ENCODE results near the gene GORASP2.
A peak's percentile ranks its signal among the peaks of the same experiment; 100 is the strongest.
"Not testable (repeated sequence)": the region's sequence is repeated elsewhere in the genome, so short reads cannot be mapped to it uniquely, and the experiment has no call there.

Gene GORASP2

GRCh38 chr2:170928824-170929685 lies at the start of gene GORASP2:
Gene GORASP2 (plus strand): TSS chr2:170929253. CDS start chr2:170929341, 88 bp downstream.
- peak; percentile 87 to 93 for DNase-seq (ENCODE audit: low read depth in 2 of 2, low spot score in 1 of 2)

GRCh38 chr2:170881840-170882239 lies 47.2 kb upstream of the GORASP2 start:
- DNase-seq (ENCODE audit: low read depth in 2 of 2, low spot score in 1 of 2) = no peak

DNA sequence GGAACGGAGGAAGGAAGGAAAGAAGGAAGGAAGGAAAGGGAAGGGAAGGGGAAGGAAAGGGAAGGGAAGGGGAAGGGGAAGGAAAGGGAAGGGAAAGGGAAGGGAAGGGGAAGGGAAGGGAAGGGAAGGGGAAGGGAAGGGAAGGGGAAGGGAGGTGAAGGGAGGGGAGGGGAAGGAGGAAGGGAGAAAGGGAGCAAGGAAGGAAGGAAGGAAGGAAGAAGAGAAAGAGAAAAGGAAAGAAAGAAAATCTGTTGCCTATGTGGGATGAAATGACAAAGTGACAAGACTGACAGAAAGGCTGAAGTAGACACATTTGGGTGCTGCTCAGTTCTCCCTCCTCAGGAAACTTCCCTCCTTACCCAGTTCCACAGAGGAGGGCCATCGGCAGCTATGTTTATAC lies 46.3 kb upstream of the GORASP2 start:
- no peak for DNase-seq (ENCODE audit: low read depth in 2 of 2, low spot score in 1 of 2)

DNA sequence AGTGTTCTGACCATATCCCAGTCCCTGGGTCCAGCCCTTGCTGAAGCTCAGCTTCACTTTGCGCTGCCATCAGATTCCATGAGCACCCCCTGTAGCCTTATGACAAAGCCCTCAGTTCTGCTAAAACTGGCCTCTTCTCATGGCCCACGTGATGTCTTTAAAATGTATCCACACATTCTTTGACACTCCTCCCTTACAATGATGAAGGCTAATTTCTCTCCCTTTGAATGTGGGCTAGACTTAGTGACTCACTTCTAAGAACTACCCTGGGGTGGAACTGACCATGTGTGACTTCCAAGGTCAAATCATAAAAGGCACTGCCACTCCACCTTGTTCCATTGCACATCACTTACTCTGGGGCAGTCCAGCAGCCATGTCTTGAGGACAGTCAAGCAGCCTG lies 45.4 kb upstream of the GORASP2 start:
- DNase-seq (ENCODE audit: low read depth in 2 of 2, low spot score in 1 of 2) = no peak

GRCh38 chr2:170885130-170885791 lies 43.8 kb upstream of the GORASP2 start:
- DNase-seq (ENCODE audit: low read depth in 2 of 2, low spot score in 1 of 2) = no peak

- DNase-seq (ENCODE audit: low read depth in 2 of 2, low spot score in 1 of 2) = no peak
Observed at GRCh38 chr2:170886386-170886785, 42.7 kb upstream of the GORASP2 start.

DNA sequence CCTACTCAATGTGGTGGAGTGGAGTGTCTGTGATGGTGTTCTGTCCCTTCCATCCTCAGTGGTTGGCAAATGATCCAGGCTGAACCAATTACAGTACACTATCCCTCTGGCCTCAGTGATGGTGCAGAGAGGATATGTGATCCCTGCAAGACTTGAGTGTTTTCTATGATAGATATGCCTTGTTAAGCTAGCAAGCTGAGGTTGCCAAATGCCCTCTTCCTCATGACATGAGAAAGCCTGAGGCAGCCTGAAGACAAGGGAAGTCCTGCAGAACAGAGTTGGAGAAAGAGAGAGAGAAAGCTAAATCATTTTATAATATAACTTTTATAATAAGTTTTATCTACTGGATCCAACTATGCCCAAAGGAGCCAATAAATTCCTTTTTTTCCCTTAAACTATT lies 41.6 kb upstream of the GORASP2 start:
- DNase-seq (ENCODE audit: low read depth in 2 of 2, low spot score in 1 of 2) = no peak

- no peak for DNase-seq (ENCODE audit: low read depth in 2 of 2, low spot score in 1 of 2)
Observed at GRCh38 chr2:170887896-170888295, 41.2 kb upstream of the GORASP2 start.

GRCh38 chr2:170891893-170892292 lies 37.2 kb upstream of the GORASP2 start:
- no peak for DNase-seq (ENCODE audit: low read depth in 2 of 2, low spot score in 1 of 2)

DNA sequence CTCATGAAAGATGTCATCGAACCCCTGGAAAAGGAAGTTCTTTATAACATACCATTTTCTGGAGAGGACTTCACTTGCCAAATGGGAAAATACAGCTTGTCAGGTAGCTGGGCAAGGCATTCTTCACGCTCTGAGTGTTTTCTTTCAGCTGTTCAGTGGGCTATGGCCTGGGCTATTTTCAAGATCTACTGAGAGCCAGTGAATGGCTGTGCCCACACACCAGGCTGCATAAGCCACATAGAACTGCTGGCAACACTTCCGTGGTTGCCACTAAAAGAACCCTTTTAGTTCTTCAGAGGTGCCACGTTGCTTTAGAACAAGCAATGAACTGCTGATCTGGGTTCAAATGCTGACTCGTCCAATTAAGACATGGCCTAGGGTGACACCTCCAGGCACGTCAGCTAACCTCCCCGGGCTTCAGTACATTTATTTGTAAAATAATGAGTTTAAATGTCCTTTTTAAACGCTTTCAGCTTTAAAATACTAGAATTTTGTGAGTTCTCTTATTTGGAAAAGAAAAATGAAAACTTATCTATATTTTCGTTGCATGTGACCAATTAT lies 36.6 kb upstream of the GORASP2 start:
- DNase-seq (ENCODE audit: low read depth in 2 of 2, low spot score in 1 of 2) = no peak

GRCh38 chr2:170895023-170895757 lies 33.9 kb upstream of the GORASP2 start:
- no peak for DNase-seq (ENCODE audit: low read depth in 2 of 2, low spot score in 1 of 2)

DNA sequence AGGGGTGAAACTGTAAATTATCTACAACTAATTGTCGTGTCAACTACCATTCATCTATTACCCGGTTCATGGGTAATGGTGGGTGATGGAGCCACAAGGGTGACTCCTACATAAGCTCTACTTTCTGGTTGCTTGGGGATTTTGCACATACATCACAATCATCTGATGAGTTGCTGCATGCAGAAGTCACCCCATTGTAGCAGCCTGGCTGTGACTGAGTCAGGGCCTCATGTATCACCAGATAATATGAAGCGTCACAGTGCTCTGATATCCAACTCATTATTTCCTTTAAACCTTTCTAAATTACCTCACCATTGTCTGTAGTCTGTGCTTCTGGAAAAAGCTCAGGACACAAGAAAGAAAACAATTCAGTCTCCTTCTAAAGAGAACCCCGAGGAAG lies 32.4 kb upstream of the GORASP2 start:
- DNase-seq (ENCODE audit: low read depth in 2 of 2, low spot score in 1 of 2) = no peak

GRCh38 chr2:170897108-170897507 lies 31.9 kb upstream of the GORASP2 start:
- no peak for DNase-seq (ENCODE audit: low read depth in 2 of 2, low spot score in 1 of 2)

GRCh38 chr2:170905864-170906263 lies 23.2 kb upstream of the GORASP2 start:
- DNase-seq (ENCODE audit: low read depth in 2 of 2, low spot score in 1 of 2) = no peak

DNA sequence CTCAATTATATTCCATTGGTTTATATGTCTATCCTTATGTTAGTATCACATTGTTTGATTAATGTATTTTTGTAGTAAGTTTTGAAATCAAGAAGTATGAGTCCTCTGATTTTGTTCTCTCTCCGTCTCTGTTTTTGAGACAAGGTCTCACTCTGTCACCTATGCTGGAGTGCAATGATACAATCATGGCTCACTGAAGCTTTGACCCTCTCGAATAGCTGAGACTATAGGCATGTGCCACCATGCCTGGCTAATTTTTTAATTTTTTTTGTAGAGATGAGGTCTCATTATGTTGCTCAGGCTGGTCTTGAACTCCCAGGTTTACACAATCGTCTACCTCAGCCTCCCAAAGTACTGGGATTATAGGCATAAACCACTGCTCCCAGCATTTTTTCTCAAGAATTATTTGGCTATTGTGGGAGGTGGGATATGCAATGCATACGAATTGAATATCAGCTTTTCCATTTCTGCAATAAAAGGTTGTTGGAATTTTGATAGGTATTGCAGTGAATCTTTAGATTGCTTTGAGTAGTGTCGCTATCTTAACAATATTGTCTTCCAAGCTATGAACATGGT lies 17.7 kb upstream of the GORASP2 start:
- no peak for DNase-seq (ENCODE audit: low read depth in 2 of 2, low spot score in 1 of 2)

DNA sequence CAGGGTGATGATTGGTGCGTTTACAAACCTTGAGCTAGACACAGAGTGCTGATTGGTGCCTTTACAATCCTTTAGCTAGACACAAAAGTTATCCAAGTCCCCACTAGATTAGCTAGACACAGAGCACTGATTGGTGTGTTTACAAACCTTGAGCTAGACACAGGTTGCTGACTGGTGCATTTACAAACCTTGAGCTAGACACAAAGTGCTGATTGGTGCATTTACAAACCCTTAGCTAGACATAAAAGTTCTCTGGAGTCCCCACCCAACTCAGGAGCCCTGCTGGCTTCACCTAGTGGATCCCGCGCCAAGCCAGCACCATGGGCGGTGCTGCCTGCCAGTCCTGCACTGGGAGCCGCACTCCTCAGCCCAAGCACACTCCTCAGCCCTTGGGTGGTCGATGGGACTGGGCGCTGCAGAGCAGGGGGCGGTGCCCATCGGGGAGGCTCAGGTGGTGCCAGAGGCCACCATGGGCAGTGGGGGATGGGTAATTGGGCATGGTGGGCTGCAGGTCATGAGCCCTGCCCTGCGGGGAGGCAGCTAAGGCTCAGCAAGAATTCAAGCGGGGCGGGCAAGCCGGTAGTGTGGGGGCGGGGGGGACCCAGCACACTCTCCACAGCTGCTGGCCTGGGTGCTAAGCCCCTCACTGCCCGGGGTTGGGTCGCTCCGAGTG lies 13.9 kb upstream of the GORASP2 start:
- DNase-seq (ENCODE audit: low read depth in 2 of 2, low spot score in 1 of 2) = not testable (repeated sequence)

DNA sequence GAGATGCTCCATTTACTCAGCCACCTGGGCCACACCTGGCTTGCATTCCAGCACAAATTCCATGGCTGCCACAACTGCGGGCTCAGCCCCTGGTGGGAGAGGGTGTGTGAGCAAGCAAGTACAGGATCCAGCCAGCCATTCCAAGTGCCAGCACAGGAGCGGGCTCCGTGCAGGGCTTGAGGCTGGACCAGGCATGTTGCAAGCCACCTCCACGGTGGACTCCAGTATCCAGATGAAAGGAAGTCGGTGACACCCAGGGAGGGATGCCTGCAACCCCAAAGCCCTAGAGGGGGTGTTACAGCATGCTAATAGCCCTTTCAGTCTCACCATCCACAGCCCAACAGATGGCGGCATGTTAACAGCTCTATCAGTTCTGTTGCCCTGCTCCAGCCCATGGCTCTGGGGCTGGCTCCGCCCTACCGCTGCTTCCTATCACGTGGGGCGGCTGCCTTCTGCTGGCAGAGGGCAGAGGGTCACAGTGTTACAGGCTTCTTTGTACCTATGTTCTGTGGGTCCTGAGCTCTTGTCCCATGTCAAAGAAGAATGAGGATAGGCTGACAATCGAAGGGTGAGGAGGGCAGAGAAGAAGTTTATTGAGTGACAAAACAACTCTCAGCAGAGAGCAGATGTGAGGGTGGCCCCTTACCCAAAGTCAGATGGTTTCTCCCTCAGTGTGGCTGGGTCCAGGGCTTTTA lies 11.7 kb upstream of the GORASP2 start:
- DNase-seq (ENCODE audit: low read depth in 2 of 2, low spot score in 1 of 2) = no peak

- DNase-seq (ENCODE audit: low read depth in 2 of 2, low spot score in 1 of 2) = no peak
Observed at GRCh38 chr2:170917957-170918356, 11.1 kb upstream of the GORASP2 start.

DNA sequence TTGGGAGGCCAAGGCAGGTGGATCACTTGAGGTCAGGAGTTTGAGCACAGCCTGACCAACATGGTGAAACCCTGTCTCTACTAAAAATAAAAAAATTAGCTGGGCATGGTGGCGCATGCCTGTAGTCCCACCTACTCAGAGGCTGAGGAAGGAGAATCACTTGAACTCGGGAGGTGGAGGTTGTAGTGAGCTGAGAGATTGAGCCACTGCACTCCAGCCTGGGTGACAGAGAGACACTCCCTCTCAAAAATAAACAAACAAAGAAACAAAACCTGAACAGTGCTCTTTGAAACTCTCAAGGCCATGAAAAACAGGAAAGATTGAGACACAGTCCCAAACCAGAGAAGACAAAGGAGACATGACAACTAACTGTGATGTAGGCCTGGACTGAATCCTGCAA lies 7.2 kb upstream of the GORASP2 start:
- not testable (repeated sequence) for DNase-seq (ENCODE audit: low read depth in 2 of 2, low spot score in 1 of 2)

All from stimulated activated CD8-positive, alpha-beta memory T cell treated with anti-CD3 and anti-CD28 coated beads, Interleukin-4, amount 100 ng/mL, for 1 hour (primary cell).